Neural cell (in vitro differentiated cells): ENCODE results near the gene SSR4. TPM values are rescaled to one million over a fixed set of nuclear protein-coding genes. Genes with fewer than 3 reads are reported as not detected.

Source experiments
- H2AFZ ChIP-seq: fragments of 200-600, 300-800 bp; sonication (generic), shearing (Covaris generic); 2 replicates; pipeline ENCODE4 v1.6.0; 2014; ENCODE audit warnings: low read depth, mild to moderate bottlenecking, antibody characterized with exemption, low read length, moderate library complexity
- H3F3A ChIP-seq: fragments of 200-600 bp; shearing (Covaris generic); 2 replicates; pipeline ENCODE4 v1.6.1; 2016; ENCODE audit warnings: mild to moderate bottlenecking, moderate library complexity, mixed read lengths, antibody characterized with exemption, low read length; ENCODE audit not compliant: insufficient read depth, poor library complexity, severe bottlenecking
- H3K27ac ChIP-seq: fragments of 200-600, 300-800 bp; sonication (generic), shearing (Covaris generic); 2 replicates; pipeline ENCODE4 v1.5.1; 2014; ENCODE audit warnings: mild to moderate bottlenecking, low read length, moderate library complexity
- H3K27me3 ChIP-seq: fragments of 300-800, 200-600 bp; sonication (generic), shearing (Covaris generic); 2 replicates; pipeline ENCODE4 v1.6.0; 2014; ENCODE audit warnings: mild to moderate bottlenecking, low read depth, low read length, moderate library complexity; ENCODE audit not compliant: insufficient read depth
- H3K36me3 ChIP-seq: fragments of 300-800, 200-600 bp; sonication (generic), shearing (Covaris generic); 2 replicates; pipeline ENCODE4 v1.5.1; 2014; ENCODE audit warnings: mild to moderate bottlenecking, antibody characterized with exemption, low read length, moderate library complexity; ENCODE audit not compliant: insufficient read depth
- H3K4me2 ChIP-seq: fragments of 300-800, 200-600 bp; sonication (generic), shearing (Covaris generic); 2 replicates; pipeline ENCODE4 v1.6.0; 2014; ENCODE audit warnings: mild to moderate bottlenecking, low read length
- H3K4me3 ChIP-seq: fragments of 300-800, 200-600 bp; sonication (generic), shearing (Covaris generic); 2 replicates; pipeline ENCODE4 v1.5.1; 2014; ENCODE audit warnings: mild to moderate bottlenecking, low read length, moderate library complexity
- H3K79me2 ChIP-seq: fragments of 200-600 bp; shearing (Covaris generic); replicated peaks from 2 replicates; pipeline ENCODE4 v1.6.0; 2014; ENCODE audit warnings: mild to moderate bottlenecking, low read length, moderate library complexity; ENCODE audit not compliant: insufficient read depth
- H3K9ac ChIP-seq: fragments of 300-800, 200-600 bp; sonication (generic), shearing (Covaris generic); 2 replicates; pipeline ENCODE4 v1.6.1; 2016; ENCODE audit warnings: mild to moderate bottlenecking, low read length, mixed read lengths
- H3K9me2 ChIP-seq: fragments of 200-600 bp; shearing (Covaris generic); 2 replicates; pipeline ENCODE4 v1.6.1; 2016; ENCODE audit warnings: mild to moderate bottlenecking, low read length, mixed read lengths; ENCODE audit not compliant: insufficient read depth
- H3K9me3 ChIP-seq: fragments of 200-600, 300-800 bp; sonication (generic), shearing (Covaris generic); 2 replicates; pipeline ENCODE4 v1.6.1; 2016; ENCODE audit warnings: mild to moderate bottlenecking, mixed run types, low read length, moderate library complexity, mixed read lengths
- H4K20me1 ChIP-seq: fragments of 200-600 bp; shearing (Covaris generic); 2 replicates; pipeline ENCODE4 v1.6.1; 2016; ENCODE audit warnings: mild to moderate bottlenecking, mixed run types; ENCODE audit not compliant: insufficient read depth
- polyA plus RNA-seq: library from polyadenylated mRNA; depleted of rRNA; stranded (reverse); fragments of >200 nt; gene quantifications from 2 replicates; pipeline ENCODE4 v1.2.3, GENCODE V29; 2014
- TF ChIP-seq, protein P1 (sequence below): fragments of 450-650 bp; IDR thresholded peaks from 2 replicates; pipeline ENCODE4 v1.5.1; 2014; ENCODE audit warnings: antibody characterized with exemption, mild to moderate bottlenecking, moderate library complexity; ENCODE audit not compliant: poor library complexity, severe bottlenecking

SSR4 gene
- polyA plus RNA-seq, 1 donor from 2014 or later, result 186 TPM

DNA sequence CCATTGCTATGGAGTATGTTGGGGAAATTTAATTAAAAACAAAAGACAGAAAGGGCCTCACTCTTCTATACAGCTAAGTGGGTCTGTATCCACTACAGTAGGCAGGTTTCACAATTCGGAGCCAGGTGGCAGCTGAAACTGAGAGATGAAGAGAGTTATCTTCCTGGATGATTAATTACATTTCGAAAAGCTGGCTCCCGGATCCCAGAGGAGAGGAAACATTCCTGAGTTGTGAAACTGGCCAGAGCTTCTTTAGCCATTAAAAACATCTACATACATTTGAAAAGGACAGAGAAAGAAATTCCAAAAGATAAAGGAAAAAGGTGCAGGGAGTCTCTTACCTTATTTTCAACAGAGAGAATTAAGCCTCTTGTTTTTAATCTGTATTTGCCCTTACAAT, 51.4 kb downstream of the SSR4 start:
- no peak overlapping the region for H3K4me3 ChIP-seq

More for the DNA sequence above, 51.4 kb downstream of the SSR4 start:
- H3K36me3 ChIP-seq, result no peaks in the 10 kb centered on the region
- no peaks in the 10 kb centered on the region for H3F3A ChIP-seq
- no peak overlapping the region for H3K4me2 ChIP-seq
- no peak overlapping the region for H3K9ac ChIP-seq
- H3K27me3 ChIP-seq, result no peaks in the 10 kb centered on the region
- no peaks in the 10 kb centered on the region for H3K79me2 ChIP-seq
- no peak overlapping the region for H2AFZ ChIP-seq
- TF ChIP-seq, protein P1, sequence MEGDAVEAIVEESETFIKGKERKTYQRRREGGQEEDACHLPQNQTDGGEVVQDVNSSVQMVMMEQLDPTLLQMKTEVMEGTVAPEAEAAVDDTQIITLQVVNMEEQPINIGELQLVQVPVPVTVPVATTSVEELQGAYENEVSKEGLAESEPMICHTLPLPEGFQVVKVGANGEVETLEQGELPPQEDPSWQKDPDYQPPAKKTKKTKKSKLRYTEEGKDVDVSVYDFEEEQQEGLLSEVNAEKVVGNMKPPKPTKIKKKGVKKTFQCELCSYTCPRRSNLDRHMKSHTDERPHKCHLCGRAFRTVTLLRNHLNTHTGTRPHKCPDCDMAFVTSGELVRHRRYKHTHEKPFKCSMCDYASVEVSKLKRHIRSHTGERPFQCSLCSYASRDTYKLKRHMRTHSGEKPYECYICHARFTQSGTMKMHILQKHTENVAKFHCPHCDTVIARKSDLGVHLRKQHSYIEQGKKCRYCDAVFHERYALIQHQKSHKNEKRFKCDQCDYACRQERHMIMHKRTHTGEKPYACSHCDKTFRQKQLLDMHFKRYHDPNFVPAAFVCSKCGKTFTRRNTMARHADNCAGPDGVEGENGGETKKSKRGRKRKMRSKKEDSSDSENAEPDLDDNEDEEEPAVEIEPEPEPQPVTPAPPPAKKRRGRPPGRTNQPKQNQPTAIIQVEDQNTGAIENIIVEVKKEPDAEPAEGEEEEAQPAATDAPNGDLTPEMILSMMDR, result no peak
- no peaks in the 10 kb centered on the region for H3K9me2 ChIP-seq
- H4K20me1 ChIP-seq, result no peaks in the 10 kb centered on the region
- H3K9me3 ChIP-seq, result no peaks in the 10 kb centered on the region
- no peak overlapping the region for H3K27ac ChIP-seq

Other genes starting within 250 kb of the SSR4 start
- gene CCNQ, start 195.5 kb upstream of the SSR4 start, polyA plus RNA-seq, result 61.2 and 70.7 TPM in 2 replicates
- 0.94 and 3.2 TPM in 2 replicates for gene DUSP9, start 147.5 kb upstream of the SSR4 start, polyA plus RNA-seq
- gene PNCK, start 120.9 kb upstream of the SSR4 start, polyA plus RNA-seq, result 9.5 and 15.0 TPM in 2 replicates
- 36.4 and 62.4 TPM in 2 replicates for gene SLC6A8, start 106.7 kb upstream of the SSR4 start, polyA plus RNA-seq
- gene BCAP31, start 70.3 kb upstream of the SSR4 start, polyA plus RNA-seq, result 154 and 182 TPM in 2 replicates
- 3.2 and 3.6 TPM in 2 replicates for gene ABCD1, start 69.8 kb upstream of the SSR4 start, polyA plus RNA-seq
- 0.48 and 0.76 TPM in 2 replicates for gene PLXNB3, start 30.4 kb upstream of the SSR4 start, polyA plus RNA-seq
- not detected in 2 replicates for gene SRPK3, start 13.6 kb upstream of the SSR4 start, polyA plus RNA-seq
- gene IDH3G, start 293 bp upstream of the SSR4 start, polyA plus RNA-seq, result 64.7 and 72.7 TPM in 2 replicates
- 343 and 389 TPM in 2 replicates for gene PDZD4, start 35.9 kb downstream of the SSR4 start, polyA plus RNA-seq
- gene L1CAM, start 91.5 kb downstream of the SSR4 start, polyA plus RNA-seq, result 88.0 and 119 TPM in 2 replicates
- not detected in 2 replicates for gene AVPR2, start 110.0 kb downstream of the SSR4 start, polyA plus RNA-seq
- gene ARHGAP4, start 131.6 kb downstream of the SSR4 start, polyA plus RNA-seq, result 11.2 and 12.1 TPM in 2 replicates
- 117 and 159 TPM in 2 replicates for gene NAA10, start 140.4 kb downstream of the SSR4 start, polyA plus RNA-seq
- gene RENBP, start 150.0 kb downstream of the SSR4 start, polyA plus RNA-seq, result 0.89 and 2.5 TPM in 2 replicates
- gene HCFC1, start 177.2 kb downstream of the SSR4 start, polyA plus RNA-seq, result 7.3 and 10.3 TPM in 2 replicates
- gene TMEM187, start 178.1 kb downstream of the SSR4 start, polyA plus RNA-seq, result 5.2 and 6.3 TPM in 2 replicates
- gene IRAK1, start 225.2 kb downstream of the SSR4 start, polyA plus RNA-seq, result 1.4 and 6.8 TPM in 2 replicates